ENCODE data around the gene CENPM.

CENPM gene

DNA sequence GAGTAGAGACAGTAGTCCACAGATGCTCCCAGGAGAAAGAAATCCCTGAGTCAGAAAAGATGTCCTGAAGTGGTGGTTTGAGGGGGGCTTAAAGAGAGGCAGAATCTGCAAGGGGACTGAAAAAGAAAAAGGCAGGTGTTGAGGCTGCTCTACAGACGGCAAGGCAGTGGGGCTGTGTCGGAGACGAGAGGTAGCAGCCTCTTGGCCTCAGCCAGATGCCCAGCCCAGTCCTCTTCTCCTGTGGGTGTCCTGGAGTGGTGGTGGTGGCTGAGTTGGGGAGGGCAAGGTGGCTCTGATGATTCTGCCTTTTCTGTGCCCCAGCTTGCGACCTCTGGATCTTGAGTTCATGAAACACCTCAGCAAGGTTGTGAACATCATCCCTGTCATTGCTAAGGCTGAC is 42.3 kb upstream of the CENPM start:
- no peak overlapping the region for H2BK5ac ChIP-seq (ENCODE audit: low read depth, low read length, poor library complexity, severe bottlenecking)
- H2BK120ac ChIP-seq (ENCODE audit: low read depth, low read length), result no peak overlapping the region
- H4K91ac ChIP-seq (ENCODE audit: low read length), result no peak overlapping the region
- no peak overlapping the region for H3K23ac ChIP-seq (ENCODE audit: low read length in 2 of 2)
- H3K4ac ChIP-seq (ENCODE audit: low read depth in 1 of 2, low read length in 2 of 2), result no peak overlapping the region
- no peak for DNase-seq
- no peak overlapping the region for H3K18ac ChIP-seq (ENCODE audit: low read depth in 1 of 2, low read length in 2 of 2)
- no peak overlapping the region for H2BK12ac ChIP-seq (ENCODE audit: low read length in 2 of 2)
- H3K14ac ChIP-seq (ENCODE audit: low read length in 2 of 2), result no peak overlapping the region
- no peak overlapping the region for H3K27ac ChIP-seq (ENCODE audit: low read length, poor library complexity, severe bottlenecking)
- H2AK5ac ChIP-seq (ENCODE audit: low read length, severe bottlenecking), result no peak overlapping the region
- no peaks in the 10 kb centered on the region for H3K36me3 ChIP-seq (ENCODE audit: control insufficient read depth in 1 of 2, insufficient read depth in 2 of 2, low read depth in 1 of 2, low read length in 2 of 2)
- peaks cover 35 to 37% of the 10 kb centered on the region in 2 experiments for H3K27me3 ChIP-seq (ENCODE audit: control insufficient read depth in 1 of 2, insufficient read depth in 1 of 2, low read length in 2 of 2)
- no peaks in the 10 kb centered on the region for H3K4me1 ChIP-seq (ENCODE audit: control insufficient read depth, insufficient read depth, low read depth, low read length)
- H3K4me3 ChIP-seq (ENCODE audit: insufficient read depth in 1 of 2, low read depth in 1 of 2, low read length in 2 of 2), result no peak overlapping the region
- H2BK15ac ChIP-seq (ENCODE audit: low read depth, poor library complexity, severe bottlenecking), result no peak overlapping the region
- H3K9me3 ChIP-seq (ENCODE audit: control insufficient read depth, low read length), result no peaks in the 10 kb centered on the region
- 92% methylated on average over 4 of the region's 4 CpGs for WGBS
- no peak overlapping the region for H4K8ac ChIP-seq (ENCODE audit: low read length)
- no peaks in the 10 kb centered on the region for H3K79me1 ChIP-seq (replicated peaks; ENCODE audit: low read length, poor library complexity, severe bottlenecking)
- H2AFZ ChIP-seq (ENCODE audit: low read depth, low read length), result no peak overlapping the region
- H3K4me2 ChIP-seq (ENCODE audit: low read length, poor library complexity, severe bottlenecking), result no peak overlapping the region
- H3K9ac ChIP-seq (ENCODE audit: low read length), result no peak overlapping the region

DNA sequence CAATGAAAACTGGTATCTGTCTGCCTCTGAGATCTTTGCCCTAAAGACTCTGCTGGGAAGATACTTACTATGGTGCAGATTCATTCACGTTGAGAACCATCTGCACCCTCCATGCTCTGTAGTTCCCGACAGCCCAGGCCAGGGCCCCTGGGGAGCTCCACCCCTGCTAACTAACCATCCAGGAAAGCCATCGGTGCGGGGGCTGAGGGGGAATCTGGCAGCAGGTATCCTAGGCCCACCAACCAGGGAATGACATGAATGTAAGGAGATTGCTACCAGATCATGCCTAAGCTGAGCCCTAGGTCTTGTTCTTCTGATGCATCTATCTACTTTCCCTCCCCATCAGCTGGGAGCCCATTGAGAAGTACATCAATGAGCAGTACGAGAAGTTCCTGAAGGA is 40.3 kb upstream of the CENPM start:
- no peak overlapping the region for H4K91ac ChIP-seq (ENCODE audit: low read length)
- peaks cover 25 to 42% of the 10 kb centered on the region in 2 experiments for H3K27me3 ChIP-seq (ENCODE audit: control insufficient read depth in 1 of 2, insufficient read depth in 1 of 2, low read length in 2 of 2)
- H3K23ac ChIP-seq (ENCODE audit: low read length in 2 of 2), result no peak overlapping the region
- no peak overlapping the region for H2BK120ac ChIP-seq (ENCODE audit: low read depth, low read length)
- H3K79me1 ChIP-seq (replicated peaks; ENCODE audit: low read length, poor library complexity, severe bottlenecking), result no peaks in the 10 kb centered on the region
- no peak overlapping the region for H2BK12ac ChIP-seq (ENCODE audit: low read length in 2 of 2)
- H3K14ac ChIP-seq (ENCODE audit: low read length in 2 of 2), result no peak overlapping the region
- no peak overlapping the region for H3K4ac ChIP-seq (ENCODE audit: low read depth in 1 of 2, low read length in 2 of 2)
- no peak overlapping the region for H3K9ac ChIP-seq (ENCODE audit: low read length)
- DNase-seq, result no peak
- H4K8ac ChIP-seq (ENCODE audit: low read length), result no peak overlapping the region
- H3K18ac ChIP-seq (ENCODE audit: low read depth in 1 of 2, low read length in 2 of 2), result no peak overlapping the region
- no peak overlapping the region for H3K4me2 ChIP-seq (ENCODE audit: low read length, poor library complexity, severe bottlenecking)
- H3K27ac ChIP-seq (ENCODE audit: low read length, poor library complexity, severe bottlenecking), result no peak overlapping the region
- no peak overlapping the region for H2AK5ac ChIP-seq (ENCODE audit: low read length, severe bottlenecking)
- H2BK5ac ChIP-seq (ENCODE audit: low read depth, low read length, poor library complexity, severe bottlenecking), result no peak overlapping the region
- 94% methylated on average over 5 of the region's 5 CpGs for WGBS
- no peaks in the 10 kb centered on the region for H3K9me3 ChIP-seq (ENCODE audit: control insufficient read depth, low read length)
- H2BK15ac ChIP-seq (ENCODE audit: low read depth, poor library complexity, severe bottlenecking), result no peak overlapping the region
- no peak overlapping the region for H3K4me3 ChIP-seq (ENCODE audit: insufficient read depth in 1 of 2, low read depth in 1 of 2, low read length in 2 of 2)
- H3K36me3 ChIP-seq (ENCODE audit: control insufficient read depth in 1 of 2, insufficient read depth in 2 of 2, low read depth in 1 of 2, low read length in 2 of 2), result no peaks in the 10 kb centered on the region
- no peak overlapping the region for H2AFZ ChIP-seq (ENCODE audit: low read depth, low read length)
- H3K4me1 ChIP-seq (ENCODE audit: control insufficient read depth, insufficient read depth, low read depth, low read length), result no peaks in the 10 kb centered on the region

GRCh38 chr22:41983513-41984405 is 36.8 kb upstream of the CENPM start:
- Histone ChIP-seq H3K4me2 (ENCODE audit: low read length, poor library complexity, severe bottlenecking) (no peak overlapping the region), H2BK12ac (ENCODE audit: low read length in 2 of 2) (no peak overlapping the region), H3K27ac (ENCODE audit: low read length, poor library complexity, severe bottlenecking) (no peak overlapping the region), H3K9ac (ENCODE audit: low read length) (no peak overlapping the region), H3K4me1 (ENCODE audit: control insufficient read depth, insufficient read depth, low read depth, low read length) (no peaks in the 10 kb centered on the region), H2BK120ac (ENCODE audit: low read depth, low read length) (no peak overlapping the region), H2AFZ (ENCODE audit: low read depth, low read length) (no peak overlapping the region), H3K23ac (ENCODE audit: low read length in 2 of 2) (no peak overlapping the region), H4K91ac (ENCODE audit: low read length) (no peak overlapping the region), H2AK5ac (ENCODE audit: low read length, severe bottlenecking) (no peak overlapping the region), H3K79me1 (replicated peaks; ENCODE audit: low read length, poor library complexity, severe bottlenecking) (no peaks in the 10 kb centered on the region), H3K27me3 (ENCODE audit: control insufficient read depth in 1 of 2, insufficient read depth in 1 of 2, low read length in 2 of 2) (peaks cover 37 to 43% of the 10 kb centered on the region in 2 experiments), H3K14ac (ENCODE audit: low read length in 2 of 2) (no peak overlapping the region), H2BK5ac (ENCODE audit: low read depth, low read length, poor library complexity, severe bottlenecking) (no peak overlapping the region), H3K18ac (ENCODE audit: low read depth in 1 of 2, low read length in 2 of 2) (no peak overlapping the region), H2BK15ac (ENCODE audit: low read depth, poor library complexity, severe bottlenecking) (no peak overlapping the region), H4K8ac (ENCODE audit: low read length) (no peak overlapping the region), H3K4me3 (ENCODE audit: insufficient read depth in 1 of 2, low read depth in 1 of 2, low read length in 2 of 2) (no peak overlapping the region), H3K4ac (ENCODE audit: low read depth in 1 of 2, low read length in 2 of 2) (no peak overlapping the region), H3K9me3 (ENCODE audit: control insufficient read depth, low read length) (no peaks in the 10 kb centered on the region), H3K36me3 (ENCODE audit: control insufficient read depth in 1 of 2, insufficient read depth in 2 of 2, low read depth in 1 of 2, low read length in 2 of 2) (no peaks in the 10 kb centered on the region)
- peak; percentile 48 for DNase-seq
- 89% methylated on average over 6 of the region's 6 CpGs for WGBS

DNA sequence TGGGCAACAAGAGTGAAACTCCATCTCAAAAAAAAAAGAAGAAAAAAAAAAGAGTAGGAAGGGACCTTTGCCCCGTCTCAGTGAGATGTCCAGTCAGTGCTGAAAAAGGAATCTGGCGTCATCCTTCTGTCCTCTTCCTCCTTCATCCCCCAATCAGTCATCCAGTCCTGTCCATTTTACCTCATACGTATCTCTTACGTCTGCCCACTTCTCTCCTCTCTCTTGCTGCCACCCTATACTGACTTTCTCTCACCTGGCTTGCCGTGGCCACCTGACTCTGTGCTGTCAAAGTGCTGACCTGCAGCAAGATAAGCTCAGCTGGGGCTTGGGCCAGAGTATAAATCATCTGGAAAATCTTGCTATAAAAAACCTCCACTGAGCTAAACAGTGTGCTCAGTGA is 35.9 kb upstream of the CENPM start:
- no peaks in the 10 kb centered on the region for H3K79me1 ChIP-seq (replicated peaks; ENCODE audit: low read length, poor library complexity, severe bottlenecking)
- no peak for DNase-seq
- no peak overlapping the region for H3K27ac ChIP-seq (ENCODE audit: low read length, poor library complexity, severe bottlenecking)
- H3K36me3 ChIP-seq (ENCODE audit: control insufficient read depth in 1 of 2, insufficient read depth in 2 of 2, low read depth in 1 of 2, low read length in 2 of 2), result no peaks in the 10 kb centered on the region
- no peak overlapping the region for H3K4me2 ChIP-seq (ENCODE audit: low read length, poor library complexity, severe bottlenecking)
- H2BK5ac ChIP-seq (ENCODE audit: low read depth, low read length, poor library complexity, severe bottlenecking), result no peak overlapping the region
- no peak overlapping the region for H2BK12ac ChIP-seq (ENCODE audit: low read length in 2 of 2)
- H4K8ac ChIP-seq (ENCODE audit: low read length), result no peak overlapping the region
- 81% methylated on average over 5 of the region's 5 CpGs for WGBS
- no peak overlapping the region for H3K4ac ChIP-seq (ENCODE audit: low read depth in 1 of 2, low read length in 2 of 2)
- H2AFZ ChIP-seq (ENCODE audit: low read depth, low read length), result no peak overlapping the region
- H2BK15ac ChIP-seq (ENCODE audit: low read depth, poor library complexity, severe bottlenecking), result no peak overlapping the region
- peaks cover 45 to 51% of the 10 kb centered on the region in 2 experiments for H3K27me3 ChIP-seq (ENCODE audit: control insufficient read depth in 1 of 2, insufficient read depth in 1 of 2, low read length in 2 of 2)
- no peaks in the 10 kb centered on the region for H3K4me1 ChIP-seq (ENCODE audit: control insufficient read depth, insufficient read depth, low read depth, low read length)
- H2AK5ac ChIP-seq (ENCODE audit: low read length, severe bottlenecking), result no peak overlapping the region
- H3K14ac ChIP-seq (ENCODE audit: low read length in 2 of 2), result no peak overlapping the region
- no peak overlapping the region for H3K4me3 ChIP-seq (ENCODE audit: insufficient read depth in 1 of 2, low read depth in 1 of 2, low read length in 2 of 2)
- H3K18ac ChIP-seq (ENCODE audit: low read depth in 1 of 2, low read length in 2 of 2), result no peak overlapping the region
- H3K9me3 ChIP-seq (ENCODE audit: control insufficient read depth, low read length), result no peaks in the 10 kb centered on the region
- no peak overlapping the region for H2BK120ac ChIP-seq (ENCODE audit: low read depth, low read length)
- H4K91ac ChIP-seq (ENCODE audit: low read length), result no peak overlapping the region
- H3K9ac ChIP-seq (ENCODE audit: low read length), result no peak overlapping the region
- no peak overlapping the region for H3K23ac ChIP-seq (ENCODE audit: low read length in 2 of 2)

All from mesenchymal stem cell (in vitro differentiated cells and primary cell).